NCI-H146 treated with DMSO at 0.1 percent for 48 hours (cell line): ENCODE data around the gene PTPRR.

Source experiments
- DNase-seq: peaks from one replicate; lab custom pipeline; 2025; ENCODE audit not compliant: unreplicated experiment; lab: John Stamatoyannopoulos, UW

The PTPRR gene

GRCh38 chr12:70652451-70652850 lies 268.1 kb downstream of the PTPRR start:
- no peak for DNase-seq

- no peak for DNase-seq
These were observed 271.7 kb downstream of the PTPRR start for GRCh38 chr12:70648831-70649230.

GRCh38 chr12:70648191-70648590 lies 272.3 kb downstream of the PTPRR start:
- no peak for DNase-seq

GRCh38 chr12:70646850-70647249 lies 273.7 kb downstream of the PTPRR start:
- no peak for DNase-seq

- DNase-seq = no peak
These were observed 274.8 kb downstream of the PTPRR start for GRCh38 chr12:70645494-70646317.

GRCh38 chr12:70644861-70645260 lies 275.7 kb downstream of the PTPRR start:
- DNase-seq = no peak

- DNase-seq = no peak
These were observed 276.6 kb downstream of the PTPRR start for GRCh38 chr12:70643939-70644338.

GRCh38 chr12:70641691-70642090 lies 278.8 kb downstream of the PTPRR start:
- no peak for DNase-seq

- no peak for DNase-seq
These were observed 279.6 kb downstream of the PTPRR start for GRCh38 chr12:70640901-70641300.

- DNase-seq = no peak
These were observed 281.0 kb downstream of the PTPRR start for GRCh38 chr12:70639535-70639934.

- no peak for DNase-seq
These were observed 281.7 kb downstream of the PTPRR start for GRCh38 chr12:70638639-70639360.

GRCh38 chr12:70637303-70638085 lies 283.0 kb downstream of the PTPRR start, which contains the start of gene PTPRB:
PTPRB (minus strand) TSS chr12:70637429; CDS start chr12:70637395, 34 bp downstream.
- DNase-seq = no peak

- DNase-seq = no peak
These were observed 284.8 kb downstream of the PTPRR start for GRCh38 chr12:70635755-70636154.

- no peak for DNase-seq
These were observed 291.6 kb downstream of the PTPRR start for GRCh38 chr12:70628701-70629480.

- no peak for DNase-seq
These were observed 292.9 kb downstream of the PTPRR start for GRCh38 chr12:70627677-70628076.

GRCh38 chr12:70626180-70626579 lies 294.4 kb downstream of the PTPRR start:
- no peak for DNase-seq

- no peak for DNase-seq
These were observed 300.9 kb downstream of the PTPRR start for GRCh38 chr12:70619471-70620152.

GRCh38 chr12:70618371-70618770 lies 302.2 kb downstream of the PTPRR start:
- no peak for DNase-seq

- no peak for DNase-seq
These were observed 303.1 kb downstream of the PTPRR start for GRCh38 chr12:70617450-70617849.
